IPS-18a (cell line): ENCODE measurements around the gene SOCS1.

Experiments
- H3K27ac ChIP-seq: one replicate; pipeline ENCODE4 v1.5.1; 2013; ENCODE audit warnings: low read length
- H3K27me3 ChIP-seq: one replicate; pipeline ENCODE4 v1.6.1; 2013; ENCODE audit warnings: mild to moderate bottlenecking, low read length; ENCODE audit not compliant: control insufficient read depth, insufficient read depth
- H3K36me3 ChIP-seq: one replicate; pipeline ENCODE4 v1.6.1; 2013; ENCODE audit warnings: low read depth, low read length; ENCODE audit not compliant: control insufficient read depth
- H3K4me1 ChIP-seq: one replicate; pipeline ENCODE4 v1.6.1; 2013; ENCODE audit warnings: low read depth, low read length; ENCODE audit not compliant: control insufficient read depth
- H3K4me3 ChIP-seq: one replicate; pipeline ENCODE4 v1.5.1; 2013; ENCODE audit warnings: low read length
- H3K9ac ChIP-seq: one replicate; pipeline ENCODE4 v1.6.1; 2013; ENCODE audit warnings: mild to moderate bottlenecking, low read length, moderate library complexity
- H3K9me3 ChIP-seq: one replicate; pipeline ENCODE4 v1.6.1; 2013; ENCODE audit warnings: low read depth, low read length; ENCODE audit not compliant: control insufficient read depth

The SOCS1 gene

DNA sequence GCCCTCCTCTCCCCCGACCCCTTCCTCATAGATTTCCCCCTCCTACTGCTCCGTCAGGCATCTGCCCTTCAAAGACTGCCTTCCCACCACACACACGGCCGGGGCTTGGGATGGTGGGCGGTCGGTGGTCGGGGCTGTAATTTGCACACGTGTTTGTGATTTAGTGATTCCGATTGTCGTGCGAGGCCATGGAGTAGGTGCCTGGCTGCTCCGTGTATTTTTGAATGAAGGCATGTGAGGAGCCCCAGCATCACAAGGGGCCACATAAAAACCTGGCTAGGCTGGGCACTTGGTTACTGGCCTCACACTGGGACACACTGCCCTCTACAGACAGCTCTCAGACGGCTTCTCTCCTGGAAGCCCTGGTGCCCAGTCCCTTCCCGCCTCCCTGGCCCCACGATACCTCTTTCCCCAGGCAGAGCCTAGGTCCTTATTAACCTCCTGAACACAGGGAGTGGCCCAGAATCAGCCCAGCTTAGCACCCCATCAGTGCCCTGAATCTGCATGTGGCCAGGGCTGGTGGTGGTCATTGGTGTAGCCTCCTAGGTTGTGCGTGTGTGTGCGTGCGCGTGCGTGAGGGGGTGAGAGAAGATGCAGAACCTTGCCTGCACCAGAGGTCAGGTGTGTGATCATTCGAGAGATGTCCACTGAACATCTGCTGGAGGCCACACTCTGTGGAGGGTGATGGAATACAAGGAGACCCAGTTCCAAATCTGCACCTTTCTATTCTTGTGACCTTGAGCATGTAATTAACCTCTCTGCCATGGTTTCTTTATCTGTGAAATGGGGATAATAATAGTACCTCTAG, 1.3 kb upstream of the SOCS1 start:
- Histone ChIP-seq H3K4me1 (peaks cover 12% of the 10 kb centered on the region), H3K4me3 (peak overlapping the region; percentile 75), H3K27me3 (no peaks in the 10 kb centered on the region), H3K27ac (no peak overlapping the region), H3K36me3 (peaks cover 5% of the 10 kb centered on the region), H3K9me3 (no peaks in the 10 kb centered on the region), H3K9ac (no peak overlapping the region)

DNA sequence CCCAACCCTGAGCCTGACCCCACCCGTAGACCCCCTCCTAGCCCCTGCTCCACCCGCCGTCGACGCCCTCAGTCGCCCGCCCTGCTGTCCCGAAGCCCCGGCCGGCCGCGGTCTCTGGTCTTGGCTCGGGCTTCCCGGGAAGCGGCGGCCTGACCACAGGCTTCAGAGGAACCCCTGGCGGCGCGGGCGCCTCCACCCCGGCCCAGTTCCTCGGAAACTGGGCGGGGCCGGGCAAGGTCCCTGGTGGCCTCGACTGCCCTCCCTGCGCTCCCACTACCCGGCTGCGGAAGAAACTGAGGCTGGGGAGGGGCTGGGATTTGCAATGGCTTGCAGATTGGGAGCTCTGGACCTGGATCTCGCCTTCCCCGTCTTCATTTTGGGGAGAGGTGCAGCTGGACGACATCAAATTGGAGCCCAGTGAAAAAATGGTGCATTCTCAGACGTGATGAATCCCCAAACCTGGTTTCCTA, 692 bp upstream of the SOCS1 start:
- H3K27me3 ChIP-seq = no peaks in the 10 kb centered on the region
- peak overlapping the region; percentile 52 for H3K9ac ChIP-seq
- no peaks in the 10 kb centered on the region for H3K9me3 ChIP-seq
- H3K4me1 ChIP-seq = peaks cover 12% of the 10 kb centered on the region
- peak overlapping the region; percentile 75 for H3K4me3 ChIP-seq
- peaks cover 9% of the 10 kb centered on the region for H3K36me3 ChIP-seq
- no peak overlapping the region for H3K27ac ChIP-seq

DNA sequence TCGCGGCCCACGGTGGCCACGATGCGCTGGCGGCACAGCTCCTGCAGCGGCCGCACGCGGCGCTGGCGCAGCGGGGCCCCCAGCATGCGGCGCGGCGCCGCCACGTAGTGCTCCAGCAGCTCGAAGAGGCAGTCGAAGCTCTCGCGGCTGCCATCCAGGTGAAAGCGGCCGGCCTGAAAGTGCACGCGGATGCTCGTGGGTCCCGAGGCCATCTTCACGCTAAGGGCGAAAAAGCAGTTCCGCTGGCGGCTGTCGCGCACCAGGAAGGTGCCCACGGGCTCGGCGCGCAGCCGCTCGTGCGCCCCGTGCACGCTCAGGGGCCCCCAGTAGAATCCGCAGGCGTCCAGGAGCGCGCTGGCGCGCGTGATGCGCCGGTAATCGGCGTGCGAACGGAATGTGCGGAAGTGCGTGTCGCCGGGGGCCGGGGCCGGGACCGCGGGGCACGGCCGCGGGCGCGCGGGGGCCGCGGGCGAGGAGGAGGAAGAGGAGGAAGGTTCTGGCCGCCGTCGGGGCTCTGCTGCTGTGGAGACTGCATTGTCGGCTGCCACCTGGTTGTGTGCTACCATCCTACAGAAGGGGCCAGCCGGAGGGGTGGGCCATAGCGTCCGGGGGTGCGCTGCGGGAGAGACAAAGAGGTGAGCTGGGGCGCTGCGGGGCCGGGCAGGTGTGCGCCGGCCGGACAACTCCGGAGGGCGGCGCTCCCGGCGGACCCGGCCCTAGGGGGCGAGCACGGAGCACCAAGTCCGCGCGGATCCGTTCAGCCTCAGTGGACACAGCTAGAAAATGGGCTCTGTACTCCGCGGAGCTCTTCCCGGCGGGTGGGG, 879 bp downstream of the SOCS1 start:
- H3K9me3 ChIP-seq = no peaks in the 10 kb centered on the region
- H3K4me3 ChIP-seq = peak overlapping the region; percentile 77
- H3K27me3 ChIP-seq = no peaks in the 10 kb centered on the region
- peaks cover 12% of the 10 kb centered on the region for H3K4me1 ChIP-seq
- H3K27ac ChIP-seq = no peak overlapping the region
- peaks cover 9% of the 10 kb centered on the region for H3K36me3 ChIP-seq
- peak overlapping the region; percentile 28 for H3K9ac ChIP-seq

DNA sequence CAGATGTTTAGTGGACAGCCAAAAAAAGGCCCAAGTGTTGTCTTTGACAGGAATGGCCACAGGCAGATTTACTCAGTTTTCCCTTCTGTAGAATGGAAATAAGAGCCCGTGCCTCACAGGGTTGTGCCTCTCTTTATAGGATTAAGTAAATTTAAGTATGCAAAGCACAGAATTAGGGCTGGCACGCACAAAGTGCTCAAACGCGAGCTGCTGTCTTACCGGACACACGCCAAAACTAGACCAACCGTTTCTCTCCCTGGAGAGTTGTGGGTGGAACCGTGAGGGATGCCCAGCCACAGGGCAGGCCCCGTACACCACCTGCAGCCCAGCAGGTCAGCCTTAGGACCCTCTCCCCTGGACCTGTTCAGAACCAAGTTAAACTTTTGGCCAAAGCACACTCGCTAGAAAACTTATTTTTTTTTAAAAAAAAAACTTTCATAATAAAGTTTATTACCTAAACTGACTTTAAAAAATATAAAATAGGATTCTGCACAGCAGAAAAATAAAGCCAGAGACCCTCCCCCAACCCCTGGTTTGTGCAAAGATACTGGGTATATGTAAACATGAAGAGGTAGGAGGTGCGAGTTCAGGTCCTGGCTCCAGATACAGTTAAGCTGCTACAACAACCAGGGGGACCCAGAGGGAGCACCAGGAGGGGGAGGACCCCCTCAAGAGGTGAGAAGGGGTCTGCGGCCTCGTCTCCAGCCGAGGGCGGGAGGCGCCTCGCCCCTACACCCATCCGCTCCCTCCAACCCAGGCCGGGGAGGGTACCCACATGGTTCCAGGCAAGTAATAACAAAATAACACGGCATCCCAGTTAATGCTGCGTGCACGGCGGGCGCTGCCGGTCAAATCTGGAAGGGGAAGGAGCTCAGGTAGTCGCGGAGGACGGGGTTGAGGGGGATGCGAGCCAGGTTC, 1.8 kb downstream of the SOCS1 start:
- Histone ChIP-seq H3K27ac (no peak overlapping the region), H3K9me3 (no peaks in the 10 kb centered on the region), H3K9ac (no peak overlapping the region), H3K4me3 (peak overlapping the region; percentile 77), H3K36me3 (peaks cover 9% of the 10 kb centered on the region), H3K4me1 (peaks cover 12% of the 10 kb centered on the region), H3K27me3 (no peaks in the 10 kb centered on the region)

DNA sequence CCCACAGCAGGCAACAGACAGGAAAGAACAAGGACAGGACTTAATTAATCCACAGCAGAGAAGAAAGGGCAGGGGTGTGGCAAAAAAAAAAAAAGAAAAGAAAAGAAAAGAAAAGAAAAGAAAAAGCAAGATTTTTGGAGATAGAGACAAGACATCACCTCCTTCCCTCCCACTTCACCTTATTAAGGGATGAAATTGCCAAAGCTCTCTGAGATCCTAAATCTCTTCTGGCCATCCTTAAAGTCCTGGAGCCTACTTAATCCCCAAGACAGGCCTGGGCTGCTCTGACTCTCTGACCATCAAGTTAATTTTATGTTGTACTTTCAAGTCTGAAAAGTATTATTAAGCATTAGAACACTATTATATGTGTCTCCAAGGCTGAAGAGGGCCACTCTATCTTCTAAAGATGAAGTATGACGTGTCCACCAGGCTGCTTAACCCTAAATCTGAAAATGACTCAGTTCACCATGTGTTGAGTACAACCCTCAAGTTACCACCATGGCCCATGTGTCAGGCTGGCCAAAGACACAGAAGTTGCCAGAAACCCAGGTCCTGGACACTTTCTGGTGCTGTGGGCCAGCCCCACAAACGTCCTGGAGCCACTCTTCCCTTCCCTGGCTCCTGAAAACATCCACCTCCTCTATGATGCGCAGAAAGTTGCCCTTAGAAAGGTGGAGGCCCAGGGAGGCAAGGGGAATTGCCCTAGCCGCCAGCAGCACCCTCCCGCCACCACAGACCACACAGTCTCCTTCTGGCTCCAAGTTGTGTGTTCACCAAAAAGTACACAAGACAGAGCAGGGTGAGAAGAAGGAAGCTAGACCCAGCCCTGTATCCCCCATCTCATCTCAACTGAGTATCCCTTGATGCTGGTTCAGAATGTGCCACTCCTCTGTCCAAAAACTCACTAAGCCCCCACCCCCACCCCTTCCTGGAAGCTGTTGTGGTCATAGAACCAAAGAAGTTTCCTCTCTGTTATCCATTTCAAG, 2.7 kb downstream of the SOCS1 start:
- Histone ChIP-seq H3K4me3 (peak overlapping the region; percentile 77), H3K27me3 (no peaks in the 10 kb centered on the region), H3K9me3 (no peaks in the 10 kb centered on the region), H3K9ac (no peak overlapping the region), H3K4me1 (peaks cover 12% of the 10 kb centered on the region), H3K27ac (no peak overlapping the region), H3K36me3 (peaks cover 9% of the 10 kb centered on the region)

DNA sequence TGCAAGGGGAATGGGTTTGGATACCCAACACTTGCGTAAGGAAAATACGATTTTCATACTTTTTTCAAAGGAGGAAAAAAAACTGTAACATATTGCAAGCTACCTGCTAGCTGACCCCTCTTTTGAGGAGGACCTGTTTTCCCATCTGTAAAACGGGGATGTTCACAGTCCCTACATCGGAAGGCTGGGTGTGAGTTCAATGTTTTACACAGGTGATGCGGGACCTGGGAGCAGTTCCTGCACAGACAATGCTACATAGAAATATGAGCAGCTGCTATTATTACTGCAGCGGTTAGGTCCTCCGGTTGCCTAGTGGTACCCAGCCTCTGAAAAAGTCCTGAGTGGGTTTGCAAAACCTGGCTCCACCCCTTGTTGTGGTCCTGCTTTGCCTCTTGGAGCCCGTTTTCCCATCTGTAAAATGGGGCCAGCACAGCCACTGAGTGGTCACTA, 3.5 kb downstream of the SOCS1 start:
- Histone ChIP-seq H3K27me3 (no peaks in the 10 kb centered on the region), H3K27ac (no peak overlapping the region), H3K4me3 (no peak overlapping the region), H3K4me1 (peaks cover 12% of the 10 kb centered on the region), H3K9ac (no peak overlapping the region), H3K9me3 (no peaks in the 10 kb centered on the region), H3K36me3 (peaks cover 9% of the 10 kb centered on the region)

DNA sequence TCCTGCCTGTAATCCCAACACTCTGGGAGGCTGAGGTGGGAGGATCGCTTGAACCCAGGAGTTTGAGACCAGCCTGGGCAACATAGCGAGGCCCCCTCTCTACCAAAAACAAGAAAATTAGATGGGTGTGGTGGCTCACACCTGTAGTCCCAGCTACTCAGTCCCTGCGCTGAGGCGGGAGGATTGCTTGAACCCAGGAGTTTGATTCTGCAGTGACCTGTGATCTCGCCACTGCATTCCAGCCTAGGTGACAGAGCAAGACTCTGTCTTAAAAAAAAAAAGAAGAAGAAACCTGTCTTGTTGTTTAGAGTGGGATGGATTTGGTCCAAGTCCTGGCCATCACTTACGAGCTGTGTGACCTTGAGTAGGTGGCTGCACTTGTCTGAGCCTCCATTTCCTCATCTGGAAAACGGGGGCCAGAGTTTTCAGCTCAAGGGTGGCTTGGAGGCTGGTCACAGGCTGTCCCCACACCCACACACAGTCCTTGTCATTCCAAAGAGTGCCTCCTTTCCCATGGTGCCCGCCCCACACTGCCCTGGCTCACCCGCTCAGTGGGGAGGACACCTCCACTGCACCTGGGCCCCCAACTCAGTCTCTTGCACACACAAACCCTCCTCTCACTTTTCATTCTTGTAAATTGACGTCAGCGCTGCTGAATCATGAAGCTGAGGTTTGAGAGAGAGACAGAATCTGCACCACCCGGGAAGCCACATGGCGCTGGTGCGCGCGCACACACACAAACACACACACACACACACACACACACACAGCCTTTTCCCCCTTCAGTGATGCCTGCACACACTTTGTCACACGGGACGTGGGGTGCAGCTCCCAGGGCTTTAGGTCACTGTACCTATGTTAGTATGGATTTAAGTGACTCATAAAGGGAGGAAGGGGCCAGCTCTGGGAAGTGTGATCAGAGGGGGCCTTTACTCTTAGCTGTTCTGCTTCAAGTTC, 4.2 kb downstream of the SOCS1 start:
- Histone ChIP-seq H3K4me1 (peaks cover 10% of the 10 kb centered on the region), H3K36me3 (peaks cover 9% of the 10 kb centered on the region), H3K4me3 (no peak overlapping the region), H3K27ac (no peak overlapping the region), H3K9me3 (no peaks in the 10 kb centered on the region), H3K9ac (no peak overlapping the region), H3K27me3 (no peaks in the 10 kb centered on the region)

GRCh38 chr16:11250786-11251524, 5.0 kb downstream of the SOCS1 start:
- H3K36me3 ChIP-seq = peaks cover 9% of the 10 kb centered on the region
- H3K4me3 ChIP-seq = no peak overlapping the region
- peaks cover 10% of the 10 kb centered on the region for H3K4me1 ChIP-seq
- H3K27ac ChIP-seq = no peak overlapping the region
- H3K27me3 ChIP-seq = no peaks in the 10 kb centered on the region
- H3K9me3 ChIP-seq = no peaks in the 10 kb centered on the region
- H3K9ac ChIP-seq = no peak overlapping the region

- Histone ChIP-seq H3K9me3 (no peaks in the 10 kb centered on the region), H3K27ac (no peak overlapping the region), H3K4me3 (no peak overlapping the region), H3K9ac (no peak overlapping the region), H3K4me1 (peaks cover 10% of the 10 kb centered on the region), H3K27me3 (no peaks in the 10 kb centered on the region), H3K36me3 (peaks cover 9% of the 10 kb centered on the region)
Measured at GRCh38 chr16:11250091-11250785, 5.8 kb downstream of the SOCS1 start.
